Cortex of kidney (tissue), 1 donor: Measurements from ENCODE around the gene ZNF728.
"Not testable (repeated sequence)": the region's sequence is repeated elsewhere in the genome, so short reads cannot be mapped to it uniquely, and the experiment has no call there.

Source experiments
- DNase-seq: peaks from one replicate; lab custom pipeline; 2025; lab: John Stamatoyannopoulos, UW

The ZNF728 gene

DNA sequence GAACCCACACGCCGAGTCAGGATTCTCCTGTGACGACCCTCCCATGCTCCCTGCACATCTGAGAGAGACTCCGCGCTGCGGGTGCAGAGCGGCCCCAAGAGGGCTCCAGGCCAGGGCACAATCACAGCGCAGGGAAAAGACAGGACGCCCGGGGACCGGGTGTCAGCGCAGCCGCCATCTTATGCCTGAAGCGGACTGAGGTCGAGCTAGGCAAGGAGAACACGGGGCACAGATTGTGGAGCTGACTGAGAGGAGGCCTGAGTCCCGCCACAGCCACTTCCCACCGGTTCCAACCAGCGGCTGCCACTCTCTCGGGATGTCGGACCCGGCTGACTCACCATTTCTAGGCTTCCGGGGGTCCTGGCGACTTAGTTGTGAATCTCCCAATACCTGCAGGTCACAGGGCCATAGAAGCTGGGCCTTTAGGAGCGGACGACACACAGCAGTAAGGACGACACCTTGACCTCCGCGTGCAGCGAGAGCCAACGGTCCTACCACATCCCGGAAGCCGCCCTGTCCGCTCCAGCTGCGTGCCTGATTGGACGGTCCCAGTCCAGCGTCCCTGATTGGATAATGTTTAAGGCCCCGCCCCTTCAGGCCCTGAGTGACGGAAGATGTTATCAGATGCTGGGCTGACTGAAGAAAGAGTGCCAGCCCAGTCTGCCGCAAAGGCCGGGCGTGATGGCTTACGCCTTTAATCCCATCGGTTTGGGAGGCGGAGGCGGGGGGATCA is at the start of gene ZNF728:
TSS of gene ZNF728 (minus strand) at position 487 of the 733 bp plus-strand sequence. CDS start at position 341, 146 bp downstream.
- no peak for DNase-seq

GRCh38 chr19:23052349-23052748 is 49.4 kb upstream of the ZNF728 start:
- no peak for DNase-seq

GRCh38 chr19:23049256-23049655 is 46.3 kb upstream of the ZNF728 start:
- no peak for DNase-seq

GRCh38 chr19:23046743-23047142 is 43.8 kb upstream of the ZNF728 start:
- no peak for DNase-seq

GRCh38 chr19:23033721-23034120 is 30.7 kb upstream of the ZNF728 start:
- DNase-seq: no peak

- no peak for DNase-seq
These were observed 12.7 kb upstream of the ZNF728 start for GRCh38 chr19:23015660-23016059.

GRCh38 chr19:22994957-22995356 is 8.0 kb downstream of the ZNF728 start:
- not testable (repeated sequence) for DNase-seq

DNA sequence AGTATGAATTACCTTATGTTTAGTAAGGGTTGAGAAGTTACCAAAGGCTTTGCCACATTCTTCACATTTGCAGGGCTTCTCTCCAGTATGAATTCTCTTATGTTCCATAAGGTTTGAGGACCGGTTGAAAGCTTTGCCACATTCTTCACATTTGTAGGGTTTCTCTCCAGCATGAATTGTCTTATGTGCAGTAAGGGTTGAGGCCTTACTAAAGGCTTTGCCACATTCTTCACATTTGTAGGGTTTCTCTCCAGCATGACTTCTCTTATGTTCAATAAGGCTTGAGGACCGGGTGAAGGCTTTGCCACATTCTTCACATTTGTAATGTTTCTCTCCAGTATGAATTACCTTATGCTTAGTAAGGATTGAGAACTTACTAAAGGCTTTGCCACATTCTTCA is 26.7 kb downstream of the ZNF728 start:
- no peak for DNase-seq

DNA sequence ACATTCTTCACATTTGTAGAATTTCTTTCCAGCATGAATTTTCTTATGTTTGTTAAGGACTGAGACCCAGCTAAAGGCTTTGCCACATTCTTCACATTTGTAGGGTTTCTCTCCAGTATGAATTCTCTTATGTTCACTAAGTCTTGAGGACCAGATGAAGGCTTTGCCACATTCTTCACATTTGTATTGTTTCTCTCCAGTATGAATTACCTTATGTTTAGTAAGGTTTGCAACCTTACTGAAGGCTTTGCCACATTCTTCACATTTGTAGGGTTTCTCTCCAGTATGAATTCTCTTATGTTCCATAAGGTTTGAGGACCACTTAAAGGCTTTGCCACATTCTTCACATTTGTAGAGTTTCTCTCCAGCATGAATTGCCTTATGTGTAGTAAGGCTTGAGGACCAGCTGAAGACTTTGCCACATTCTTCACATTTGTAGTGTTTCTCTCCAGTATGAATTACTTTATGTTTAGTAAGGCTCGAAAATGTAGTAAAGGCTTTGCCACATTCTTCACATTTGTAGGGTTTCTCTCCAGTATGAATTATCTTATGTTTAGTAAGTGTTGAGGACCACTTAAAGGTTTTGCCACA is 27.3 kb downstream of the ZNF728 start:
- not testable (repeated sequence) for DNase-seq

- DNase-seq: no peak
These were observed 57.4 kb downstream of the ZNF728 start for GRCh38 chr19:22945560-22945959.

DNA sequence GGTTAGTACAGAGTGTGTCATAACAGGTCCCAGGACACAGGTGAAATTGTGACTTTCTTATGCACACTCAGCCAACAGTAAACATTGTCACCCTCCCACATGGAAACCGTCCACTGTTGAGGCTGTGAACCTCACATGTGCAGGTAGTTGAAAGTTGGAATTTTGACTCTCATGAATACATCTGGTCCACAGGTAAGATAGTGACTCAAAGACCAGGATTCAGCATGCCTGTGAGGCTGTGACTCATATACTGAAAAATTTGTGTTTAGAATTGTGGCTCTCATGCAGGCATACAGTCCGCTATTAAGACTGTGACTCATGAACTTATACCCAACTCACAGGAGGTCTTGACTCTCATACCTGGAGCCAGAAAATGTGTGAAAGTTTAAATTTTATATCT is 67.8 kb downstream of the ZNF728 start:
- DNase-seq: no peak

DNA sequence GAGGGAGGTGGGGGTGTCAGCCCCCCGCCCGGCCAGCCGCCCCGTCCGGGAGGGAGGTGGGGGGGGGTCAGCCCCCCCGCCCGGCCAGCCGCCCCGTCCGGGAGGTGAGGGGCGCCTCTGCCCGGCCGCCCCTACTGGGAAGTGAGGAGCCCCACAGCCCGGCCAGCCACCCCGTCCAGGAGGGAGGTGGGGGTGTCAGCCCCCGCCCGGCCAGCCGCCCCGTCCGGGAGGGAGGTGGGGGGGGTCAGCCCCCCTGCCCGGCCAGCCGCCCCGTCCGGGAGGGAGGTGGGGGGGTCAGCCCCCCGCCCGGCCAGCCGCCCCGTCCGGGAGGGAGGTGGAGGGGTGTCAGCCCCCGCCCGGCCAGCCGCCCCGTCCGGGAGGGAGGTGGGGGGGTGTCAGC is 75.4 kb downstream of the ZNF728 start:
- not testable (repeated sequence) for DNase-seq

- not testable (repeated sequence) for DNase-seq
These were observed 77.8 kb downstream of the ZNF728 start for GRCh38 chr19:22925181-22925580.
